ENCODE data around the gene MAOA.
"Not testable (repeated sequence)": the region's sequence is repeated elsewhere in the genome, so short reads cannot be mapped to it uniquely, and the experiment has no call there.

The MAOA gene

GRCh38 chrX:43656005-43656494 lies at the start of gene MAOA:
Gene MAOA (plus strand): TSS chrX:43656299. CDS start chrX:43656342, 43 bp downstream.
- peak; percentile 57 for DNase-seq
- in situ Hi-C loops (cut with MboI; ENCODE audit: low pct_unique_long_range_greater_than_20kb, low sequenced_read_pairs) = no loop called here

GRCh38 chrX:43612400-43612799 lies 43.7 kb upstream of the MAOA start:
- in situ Hi-C loops (cut with MboI; ENCODE audit: low pct_unique_long_range_greater_than_20kb, low sequenced_read_pairs) = no loop called here
- no peak for DNase-seq

GRCh38 chrX:43615660-43616059 lies 40.4 kb upstream of the MAOA start:
- in situ Hi-C loops (cut with MboI; ENCODE audit: low pct_unique_long_range_greater_than_20kb, low sequenced_read_pairs) = no loop called here
- no peak for DNase-seq

- in situ Hi-C loops (cut with MboI; ENCODE audit: low pct_unique_long_range_greater_than_20kb, low sequenced_read_pairs) = no loop called here
- DNase-seq = peak; percentile 35
Measured at GRCh38 chrX:43618366-43619205, 37.5 kb upstream of the MAOA start.

GRCh38 chrX:43619861-43620260 lies 36.2 kb upstream of the MAOA start:
- in situ Hi-C loops (cut with MboI; ENCODE audit: low pct_unique_long_range_greater_than_20kb, low sequenced_read_pairs) = not testable (repeated sequence)

GRCh38 chrX:43627147-43627546 lies 29.0 kb upstream of the MAOA start:
- DNase-seq = no peak
- in situ Hi-C loops (cut with MboI; ENCODE audit: low pct_unique_long_range_greater_than_20kb, low sequenced_read_pairs) = no loop called here

More at GRCh38 chrX:43619861-43620260, 36.2 kb upstream of the MAOA start:
- DNase-seq = not testable (repeated sequence)

- in situ Hi-C loops (cut with MboI; ENCODE audit: low pct_unique_long_range_greater_than_20kb, low sequenced_read_pairs) = no loop called here
- DNase-seq = no peak
Measured at GRCh38 chrX:43627669-43628068, 28.4 kb upstream of the MAOA start.

- in situ Hi-C loops (cut with MboI; ENCODE audit: low pct_unique_long_range_greater_than_20kb, low sequenced_read_pairs) = no loop called here
- no peak for DNase-seq
Measured at GRCh38 chrX:43629229-43629628, 26.9 kb upstream of the MAOA start.

- in situ Hi-C loops (cut with MboI; ENCODE audit: low pct_unique_long_range_greater_than_20kb, low sequenced_read_pairs) = no loop called here
- no peak for DNase-seq
Measured at GRCh38 chrX:43631841-43632240, 24.3 kb upstream of the MAOA start.

GRCh38 chrX:43633081-43633480 lies 23.0 kb upstream of the MAOA start:
- in situ Hi-C loops (cut with MboI; ENCODE audit: low pct_unique_long_range_greater_than_20kb, low sequenced_read_pairs) = no loop called here
- DNase-seq = no peak

GRCh38 chrX:43633757-43634156 lies 22.3 kb upstream of the MAOA start:
- in situ Hi-C loops (cut with MboI; ENCODE audit: low pct_unique_long_range_greater_than_20kb, low sequenced_read_pairs) = no loop called here

GRCh38 chrX:43640482-43640881 lies 15.6 kb upstream of the MAOA start:
- in situ Hi-C loops (cut with MboI; ENCODE audit: low pct_unique_long_range_greater_than_20kb, low sequenced_read_pairs) = no loop called here

More at GRCh38 chrX:43633757-43634156, 22.3 kb upstream of the MAOA start:
- DNase-seq = no peak

GRCh38 chrX:43641691-43642090 lies 14.4 kb upstream of the MAOA start:
- DNase-seq = no peak
- in situ Hi-C loops (cut with MboI; ENCODE audit: low pct_unique_long_range_greater_than_20kb, low sequenced_read_pairs) = no loop called here

More at GRCh38 chrX:43640482-43640881, 15.6 kb upstream of the MAOA start:
- DNase-seq = no peak

- in situ Hi-C loops (cut with MboI; ENCODE audit: low pct_unique_long_range_greater_than_20kb, low sequenced_read_pairs) = no loop called here
- peak; percentile 89 for DNase-seq
Measured at GRCh38 chrX:43643201-43643600, 12.9 kb upstream of the MAOA start.

- in situ Hi-C loops (cut with MboI; ENCODE audit: low pct_unique_long_range_greater_than_20kb, low sequenced_read_pairs) = no loop called here
- DNase-seq = no peak
Measured at GRCh38 chrX:43643662-43644061, 12.4 kb upstream of the MAOA start.

- peak; percentile 74 for DNase-seq
- in situ Hi-C loops (cut with MboI; ENCODE audit: low pct_unique_long_range_greater_than_20kb, low sequenced_read_pairs) = no loop called here
Measured at GRCh38 chrX:43644124-43644701, 11.9 kb upstream of the MAOA start.

- in situ Hi-C loops (cut with MboI; ENCODE audit: low pct_unique_long_range_greater_than_20kb, low sequenced_read_pairs) = no loop called here
Measured at GRCh38 chrX:43646800-43647199, 9.3 kb upstream of the MAOA start.

GRCh38 chrX:43654431-43655150 lies 1.5 kb upstream of the MAOA start:
- DNase-seq = peak; percentile 97
- in situ Hi-C loops (cut with MboI; ENCODE audit: low pct_unique_long_range_greater_than_20kb, low sequenced_read_pairs) = no loop called here

More at GRCh38 chrX:43646800-43647199, 9.3 kb upstream of the MAOA start:
- DNase-seq = no peak

- peak; percentile 43 for DNase-seq
- in situ Hi-C loops (cut with MboI; ENCODE audit: low pct_unique_long_range_greater_than_20kb, low sequenced_read_pairs) = no loop called here
Measured at GRCh38 chrX:43655151-43656004, 721 bp upstream of the MAOA start.
